Thyroid gland (tissue), 4 donors: ENCODE data around the gene SNCA. TPM values are rescaled to one million over a fixed set of nuclear protein-coding genes. Genes with fewer than 3 reads are reported as not detected.

ENCODE experiments used
- DNase-seq, 2 donors: peaks; one replicate each; pipeline ENCODE4 v3.0.0-alpha.2; 2019
- H3K27ac ChIP-seq, 3 donors: fragments of 200-600 bp; sonication (generic); 1 replicate in 2 of 3; 2 replicates in 1 of 3; pipeline ENCODE4 v1.5.1; 2016 to 2019; ENCODE audit warnings: mild to moderate bottlenecking in 1 of 3, moderate library complexity in 1 of 3
- H3K27me3 ChIP-seq: fragments of 200-600 bp; sonication (generic); one replicate; pipeline ENCODE4 v1.5.1; 2019
- H3K36me3 ChIP-seq, 2 donors: fragments of 200-600 bp; sonication (generic); one replicate each; pipeline ENCODE4 v1.5.1; 2016 to 2019
- H3K4me1 ChIP-seq, 2 donors: fragments of 200-600 bp; sonication (generic); one replicate each; pipeline ENCODE4 v1.5.1; 2017 to 2019
- H3K4me3 ChIP-seq, 3 donors: fragments of 200-600 bp; sonication (generic); replicated peaks in 1 of 3; 1 replicate in 2 of 3; 2 replicates in 1 of 3; pipeline ENCODE4 v1.5.1; 2016; ENCODE audit warnings: mild to moderate bottlenecking in 1 of 3
- H3K9me3 ChIP-seq: fragments of 200-600 bp; sonication (generic); one replicate; pipeline ENCODE4 v1.5.1; 2017
- POLR2A ChIP-seq, 2 donors: fragments of 450-650 bp; IDR thresholded peaks; one replicate each; pipeline ENCODE4 v1.6.1; 2017; ENCODE audit warnings: antibody characterized with exemption in 2 of 2, mild to moderate bottlenecking in 2 of 2, moderate library complexity in 1 of 2
- WGBS, 2 donors: methylation state at CpG; one replicate each; pipeline ENCODE4 v1.1.5; 2017; 5-methylcytosine and 5-hydroxymethylcytosine counted together
- intact Hi-C: fragments of 100-400 bp; cut with DNase I; formaldehyde crosslinking; loops from one replicate; pipeline ENCODE4 v1.15.1; 2023
- total RNA-seq, 4 donors: library from RNA; depleted of rRNA; stranded (reverse); fragments of >200 nt; gene quantifications; one replicate each; pipeline ENCODE4 v1.2.3, GENCODE V29; 2016
- TF ChIP-seq, protein P1 (sequence below), 6 experiments: fragments of 200-600 bp in 3 of 6; fragments of 450-650 bp in 3 of 6; sonication (generic) in 3 of 6; IDR thresholded peaks; one replicate each; pipeline ENCODE4 v1.5.1; 2016 to 2019; ENCODE audit warnings: antibody characterized with exemption in 6 of 6, mild to moderate bottlenecking in 2 of 6, inconsistent platforms in 1 of 6, moderate library complexity in 1 of 6

Gene SNCA
- total RNA-seq, 4 donors from 2014 or later, result 5.3 to 22.7 (median 15.0) TPM

DNA sequence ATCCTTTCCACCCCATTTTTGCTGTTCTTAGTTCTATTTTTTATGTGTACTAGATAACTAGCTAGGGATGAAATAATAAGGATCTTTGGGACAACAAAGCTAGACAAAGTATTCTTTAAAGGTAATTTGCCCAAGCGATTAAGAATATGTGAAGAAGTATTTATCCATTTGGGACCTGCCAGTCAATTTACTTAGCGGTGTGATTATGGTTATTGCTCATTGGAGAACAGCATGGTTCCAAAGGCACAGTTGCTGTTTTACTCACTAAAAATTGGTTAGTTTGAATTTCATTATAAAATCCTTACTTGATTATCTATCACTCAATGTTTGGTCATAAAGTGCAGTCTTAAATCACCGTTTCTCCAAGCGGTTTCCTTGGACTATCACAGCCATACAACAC lies 124.1 kb downstream of the SNCA start:
- no peak overlapping the region for H3K27ac ChIP-seq
- H3K4me1 ChIP-seq, result no peaks in the 10 kb centered on the region
- H3K36me3 ChIP-seq, result no peaks in the 10 kb centered on the region
- 93 to 95% methylated on average over 4 of the region's 4 CpGs for WGBS, 2 donors
- no peaks in the 10 kb centered on the region for H3K27me3 ChIP-seq
- no peaks in the 10 kb centered on the region for H3K9me3 ChIP-seq
- intact Hi-C loops, result no loop called here
- H3K4me3 ChIP-seq, result no peak overlapping the region
- TF ChIP-seq POLR2A (IDR thresholded peaks at IDR 0.05), result no peak
- TF ChIP-seq, protein P1, sequence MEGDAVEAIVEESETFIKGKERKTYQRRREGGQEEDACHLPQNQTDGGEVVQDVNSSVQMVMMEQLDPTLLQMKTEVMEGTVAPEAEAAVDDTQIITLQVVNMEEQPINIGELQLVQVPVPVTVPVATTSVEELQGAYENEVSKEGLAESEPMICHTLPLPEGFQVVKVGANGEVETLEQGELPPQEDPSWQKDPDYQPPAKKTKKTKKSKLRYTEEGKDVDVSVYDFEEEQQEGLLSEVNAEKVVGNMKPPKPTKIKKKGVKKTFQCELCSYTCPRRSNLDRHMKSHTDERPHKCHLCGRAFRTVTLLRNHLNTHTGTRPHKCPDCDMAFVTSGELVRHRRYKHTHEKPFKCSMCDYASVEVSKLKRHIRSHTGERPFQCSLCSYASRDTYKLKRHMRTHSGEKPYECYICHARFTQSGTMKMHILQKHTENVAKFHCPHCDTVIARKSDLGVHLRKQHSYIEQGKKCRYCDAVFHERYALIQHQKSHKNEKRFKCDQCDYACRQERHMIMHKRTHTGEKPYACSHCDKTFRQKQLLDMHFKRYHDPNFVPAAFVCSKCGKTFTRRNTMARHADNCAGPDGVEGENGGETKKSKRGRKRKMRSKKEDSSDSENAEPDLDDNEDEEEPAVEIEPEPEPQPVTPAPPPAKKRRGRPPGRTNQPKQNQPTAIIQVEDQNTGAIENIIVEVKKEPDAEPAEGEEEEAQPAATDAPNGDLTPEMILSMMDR (IDR thresholded peaks at IDR 0.05), result no peak
- DNase-seq, result no peak

DNA sequence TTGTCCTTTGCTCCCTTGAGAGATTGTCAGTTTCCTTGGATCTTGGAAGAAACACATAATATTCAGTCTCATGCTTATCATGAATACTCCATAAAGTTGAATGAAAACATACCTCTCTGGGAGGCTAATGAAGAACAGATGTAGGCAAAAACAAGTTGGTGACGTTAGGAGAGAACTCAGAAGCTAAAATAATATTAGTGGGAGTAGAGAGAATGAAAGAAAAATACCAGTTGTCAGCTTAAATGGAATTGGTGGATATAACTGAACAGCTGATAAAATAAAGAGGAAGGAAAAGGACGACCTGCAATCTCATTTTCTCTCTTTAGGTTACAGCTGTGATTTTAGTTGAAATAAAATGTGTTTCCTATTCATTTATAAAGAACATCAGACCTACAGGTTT lies 124.8 kb downstream of the SNCA start:
- intact Hi-C loops, result no loop called here
- Histone ChIP-seq H3K27me3 (no peaks in the 10 kb centered on the region), H3K27ac (no peak overlapping the region), H3K4me1 (no peaks in the 10 kb centered on the region), H3K4me3 (no peak overlapping the region), H3K9me3 (no peaks in the 10 kb centered on the region), H3K36me3 (no peaks in the 10 kb centered on the region)
- WGBS, 2 donors, result 38 to 47% methylated on average over 2 of the region's 2 CpGs
- TF ChIP-seq, protein P1 (IDR thresholded peaks at IDR 0.05), result no peak
- no peak for TF ChIP-seq POLR2A (IDR thresholded peaks at IDR 0.05)
- no peak for DNase-seq

DNA sequence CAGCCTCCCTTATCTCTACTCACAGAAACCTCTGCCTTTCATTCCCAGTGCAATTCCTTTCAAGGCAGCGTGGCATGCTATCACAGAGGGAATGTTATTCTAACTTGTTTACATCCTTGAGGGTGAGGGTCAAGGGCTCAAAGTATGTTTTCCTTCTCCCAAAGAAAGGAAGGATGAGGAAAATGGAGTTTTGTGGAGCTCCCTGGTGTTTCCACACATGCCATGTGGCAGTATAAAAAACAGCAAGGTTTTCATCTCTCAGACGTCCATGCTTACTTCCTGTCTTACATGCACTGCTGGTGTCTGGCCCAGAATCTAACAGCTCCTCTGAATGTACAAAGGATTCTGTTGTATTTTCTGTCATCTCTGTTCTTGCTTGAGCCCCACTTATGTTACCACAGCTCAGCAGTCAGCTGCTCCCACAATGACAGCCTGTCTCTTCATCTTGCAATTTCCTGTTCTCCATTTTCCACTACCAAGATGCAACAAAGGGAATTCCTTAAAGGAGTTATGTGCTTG lies 128.0 kb downstream of the SNCA start:
- DNase-seq, result peak; percentile 4 to 10
- intact Hi-C loops, result no loop called here
- Histone ChIP-seq H3K9me3 (no peaks in the 10 kb centered on the region), H3K27ac (no peak overlapping the region), H3K4me3 (no peak overlapping the region), H3K4me1 (no peaks in the 10 kb centered on the region), H3K36me3 (no peaks in the 10 kb centered on the region), H3K27me3 (no peaks in the 10 kb centered on the region)
- 35 to 43% methylated on average over 2 of the region's 2 CpGs for WGBS, 2 donors
- TF ChIP-seq POLR2A (IDR thresholded peaks at IDR 0.05), result no peak
- TF ChIP-seq, protein P1 (IDR thresholded peaks at IDR 0.05), result no peak

DNA sequence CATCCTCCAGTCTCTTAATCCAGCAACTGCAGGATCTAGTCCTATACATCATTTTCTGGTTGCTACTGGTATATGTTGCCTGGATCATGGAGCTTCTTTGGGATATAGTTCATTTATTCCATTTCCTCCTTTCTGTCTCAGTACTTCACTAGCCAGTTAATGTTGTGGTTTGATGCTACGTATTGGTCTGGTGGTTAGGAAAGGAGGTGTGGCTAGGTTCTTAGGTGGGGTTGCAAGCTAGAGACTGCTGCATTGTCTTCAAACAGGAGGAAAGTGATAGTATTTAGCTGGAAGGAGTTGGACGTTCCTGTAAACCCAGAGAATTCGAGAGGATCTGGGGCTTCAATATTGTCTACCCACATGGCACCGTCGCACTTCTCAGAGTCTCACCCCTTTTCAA lies 129.5 kb downstream of the SNCA start:
- 90 to 92% methylated on average over 5 of the region's 5 CpGs for WGBS, 2 donors
- no peaks in the 10 kb centered on the region for H3K4me1 ChIP-seq
- no peaks in the 10 kb centered on the region for H3K36me3 ChIP-seq
- no peak for TF ChIP-seq POLR2A (IDR thresholded peaks at IDR 0.05)
- TF ChIP-seq, protein P1 (IDR thresholded peaks at IDR 0.05), result no peak
- intact Hi-C loops, result no loop called here
- no peaks in the 10 kb centered on the region for H3K9me3 ChIP-seq
- no peaks in the 10 kb centered on the region for H3K27me3 ChIP-seq
- no peak for DNase-seq
- no peak overlapping the region for H3K4me3 ChIP-seq
- H3K27ac ChIP-seq, result no peak overlapping the region

DNA sequence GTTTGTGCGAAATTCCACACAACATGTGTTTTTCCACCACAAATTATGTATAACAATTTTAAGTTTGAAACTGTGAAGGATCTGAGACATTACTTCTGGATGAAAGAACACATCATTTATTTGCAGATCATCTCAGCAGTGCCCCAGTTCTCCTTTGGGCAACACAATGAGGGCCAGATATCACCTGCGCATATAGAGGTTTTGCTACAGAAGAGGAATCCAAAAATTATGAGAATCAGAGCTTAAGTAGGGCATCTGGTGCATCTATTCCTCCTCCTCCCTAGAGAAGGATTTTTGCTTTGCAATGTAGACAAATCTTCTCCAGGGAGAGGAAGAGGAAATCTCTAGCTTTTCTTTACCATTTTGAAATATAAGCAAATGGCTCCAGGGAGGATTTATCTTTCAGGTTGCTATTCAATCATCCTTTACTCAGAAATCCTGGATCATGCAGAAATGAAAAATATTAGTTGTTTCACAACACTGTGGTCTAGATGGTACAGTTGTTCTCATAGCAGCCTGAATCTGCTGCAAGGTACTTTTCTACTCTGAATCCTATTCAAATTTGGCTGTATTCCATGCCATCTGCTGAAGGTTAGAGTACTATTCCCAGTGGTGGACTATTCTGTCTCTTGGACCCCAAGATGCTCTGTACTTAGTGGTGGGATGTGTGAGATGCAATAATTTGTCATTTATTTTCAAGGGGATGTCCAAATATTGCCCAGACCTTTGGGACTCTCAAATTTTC lies 132.1 kb downstream of the SNCA start:
- Histone ChIP-seq H3K9me3 (no peaks in the 10 kb centered on the region), H3K27me3 (no peaks in the 10 kb centered on the region), H3K4me1 (no peaks in the 10 kb centered on the region), H3K36me3 (no peaks in the 10 kb centered on the region), H3K27ac (no peak overlapping the region), H3K4me3 (no peak overlapping the region)
- intact Hi-C loops, result no loop called here
- WGBS, 2 donors, result 93 to 98% methylated on average over 2 of the region's 2 CpGs
- TF ChIP-seq, protein P1 (IDR thresholded peaks at IDR 0.05), result no peak
- no peak for DNase-seq
